Adipocyte (in vitro differentiated cells): ENCODE data around the gene C2CD2L.
"Not testable (repeated sequence)": the region's sequence is repeated elsewhere in the genome, so short reads cannot be mapped to it uniquely, and the experiment has no call there.

Source experiments
- DNase-seq: peaks from one replicate; pipeline ENCODE4 v3.0.0-alpha.2; 2015; ENCODE audit warnings: low read depth
- H3K27me3 ChIP-seq: replicated peaks from 2 replicates; pipeline ENCODE4 v1.7.0; 2013; ENCODE audit warnings: mild to moderate bottlenecking, low read length, moderate library complexity; ENCODE audit not compliant: control insufficient read depth, insufficient read depth
- H3K36me3 ChIP-seq: 2 replicates; pipeline ENCODE4 v1.7.0; 2013; ENCODE audit warnings: low read length, mild to moderate bottlenecking, moderate library complexity; ENCODE audit not compliant: control insufficient read depth, insufficient read depth, severe bottlenecking
- H3K4me1 ChIP-seq: 2 replicates; pipeline ENCODE4 v1.7.0; 2013; ENCODE audit warnings: mild to moderate bottlenecking, low read length, moderate library complexity; ENCODE audit not compliant: control insufficient read depth, insufficient read depth
- H3K4me3 ChIP-seq: 2 replicates; pipeline ENCODE4 v1.7.0; 2013; ENCODE audit warnings: mild to moderate bottlenecking, low read length, moderate library complexity
- H3K9ac ChIP-seq: 2 replicates; pipeline ENCODE4 v1.7.0; 2013; ENCODE audit warnings: mild to moderate bottlenecking, low read length, moderate library complexity
- H3K9me3 ChIP-seq: 2 replicates; pipeline ENCODE4 v1.7.0; 2013; ENCODE audit warnings: mild to moderate bottlenecking, low read length, moderate library complexity; ENCODE audit not compliant: control insufficient read depth

C2CD2L gene

DNA sequence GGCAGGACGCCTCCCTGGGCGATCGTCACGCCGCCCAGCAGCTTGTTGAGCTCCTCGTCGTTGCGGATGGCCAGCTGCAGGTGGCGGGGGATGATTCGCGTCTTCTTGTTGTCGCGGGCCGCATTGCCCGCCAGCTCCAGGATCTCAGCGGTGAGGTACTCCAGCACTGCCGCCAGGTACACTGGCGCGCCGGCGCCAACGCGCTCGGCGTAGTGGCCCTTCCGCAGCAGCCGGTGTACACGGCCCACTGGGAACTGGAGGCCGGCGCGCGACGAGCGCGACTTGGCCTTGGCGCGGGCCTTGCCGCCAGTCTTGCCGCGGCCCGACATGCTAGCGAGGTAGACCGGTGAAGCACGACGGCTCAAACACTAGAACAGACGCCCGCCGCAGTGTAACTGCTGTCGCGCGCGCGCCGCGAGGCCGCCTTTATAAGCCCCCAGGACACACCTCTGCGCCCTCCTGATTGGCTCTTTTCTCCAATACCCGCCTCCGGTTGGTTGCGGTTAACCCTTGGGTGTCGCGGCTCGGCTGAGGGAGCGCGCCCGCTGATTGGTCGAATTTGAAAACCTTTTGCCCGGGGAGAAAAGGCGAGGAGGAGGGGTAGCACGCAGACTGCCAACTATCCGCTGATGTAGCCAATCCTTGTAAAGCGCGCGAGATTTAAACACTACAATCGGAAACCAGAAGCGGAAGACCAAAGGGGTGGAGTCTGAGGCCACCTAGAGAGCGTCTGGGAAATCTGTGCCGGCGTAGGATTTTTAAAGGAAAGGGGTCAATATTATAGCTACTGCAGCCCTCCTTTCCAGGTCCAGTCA lies 11.9 kb upstream of the C2CD2L start:
- Histone ChIP-seq H3K36me3 (peaks cover 53% of the 10 kb centered on the region), H3K4me1 (peaks cover 14% of the 10 kb centered on the region)

DNA sequence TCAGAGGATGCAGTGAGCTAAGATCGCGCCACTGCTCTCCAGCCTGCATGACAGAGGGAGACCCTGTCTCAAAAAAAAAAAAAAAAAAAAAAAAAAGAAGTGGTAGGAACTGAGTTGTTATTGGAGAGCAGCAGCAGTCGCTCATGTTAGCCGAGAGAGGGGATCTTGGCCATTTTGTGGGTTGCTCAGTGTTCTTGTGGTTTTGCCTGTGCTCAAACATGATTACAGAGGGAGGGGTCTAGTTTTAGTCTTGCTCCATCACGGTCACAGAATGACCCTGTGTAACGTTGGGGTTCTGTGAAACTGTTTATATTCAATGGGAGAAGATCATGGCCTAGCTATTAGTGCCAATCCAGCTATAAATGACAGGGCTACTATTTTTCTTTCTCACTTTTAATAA lies 7.4 kb upstream of the C2CD2L start:
- H3K36me3 ChIP-seq, result peaks cover 26% of the 10 kb centered on the region
- no peaks in the 10 kb centered on the region for H3K27me3 ChIP-seq
- no peak for DNase-seq
- no peak overlapping the region for H3K4me3 ChIP-seq
- H3K9me3 ChIP-seq, result no peaks in the 10 kb centered on the region
- peaks cover 13% of the 10 kb centered on the region for H3K4me1 ChIP-seq
- H3K9ac ChIP-seq, result peak overlapping the region; percentile 91

More for the DNA sequence above, 11.9 kb upstream of the C2CD2L start:
- Histone ChIP-seq H3K27me3 (no peaks in the 10 kb centered on the region), H3K4me3 (peak overlapping the region; percentile 91), H3K9ac (peak overlapping the region; percentile 88), H3K9me3 (no peaks in the 10 kb centered on the region)
- DNase-seq, result peak; percentile 99

DNA sequence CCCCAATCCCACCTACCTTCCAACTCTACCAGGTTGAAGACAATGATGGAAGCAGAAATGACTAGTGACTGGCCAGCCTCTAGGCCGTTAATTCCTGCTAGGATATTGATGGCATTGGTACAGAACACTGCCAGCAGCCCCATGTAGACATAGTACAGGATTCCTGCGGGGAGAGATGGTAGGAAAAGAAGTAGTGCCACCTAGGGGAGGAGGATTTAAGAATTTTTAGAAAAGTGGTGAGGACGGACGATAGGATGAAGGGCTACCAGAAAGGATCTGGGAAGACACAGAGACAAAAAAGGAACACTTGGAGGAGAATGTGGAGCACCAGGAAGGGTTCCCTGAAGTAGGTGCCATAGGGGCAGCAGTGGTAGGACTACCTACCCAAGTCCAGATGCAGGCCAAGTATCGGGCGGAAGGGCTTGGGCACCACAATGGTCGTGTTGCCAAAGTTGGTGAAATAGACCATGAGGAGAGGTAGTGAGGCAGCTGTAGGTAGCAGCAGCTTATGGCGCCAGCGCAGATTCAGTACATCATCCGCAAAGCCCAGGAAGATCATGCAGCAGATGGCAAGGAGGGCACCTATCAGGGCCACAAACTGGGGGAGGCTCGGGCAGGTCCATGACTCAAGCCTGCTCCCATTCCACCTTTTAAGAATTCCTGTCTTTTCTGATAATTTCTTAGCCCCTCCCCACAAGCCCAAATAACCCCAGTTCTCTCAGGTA lies 6.7 kb upstream of the C2CD2L start:
- Histone ChIP-seq H3K4me3 (peak overlapping the region; percentile 85), H3K4me1 (peaks cover 13% of the 10 kb centered on the region), H3K36me3 (peaks cover 26% of the 10 kb centered on the region), H3K9me3 (no peaks in the 10 kb centered on the region), H3K27me3 (no peaks in the 10 kb centered on the region), H3K9ac (peak overlapping the region; percentile 91)
- DNase-seq, result peak; percentile 60

DNA sequence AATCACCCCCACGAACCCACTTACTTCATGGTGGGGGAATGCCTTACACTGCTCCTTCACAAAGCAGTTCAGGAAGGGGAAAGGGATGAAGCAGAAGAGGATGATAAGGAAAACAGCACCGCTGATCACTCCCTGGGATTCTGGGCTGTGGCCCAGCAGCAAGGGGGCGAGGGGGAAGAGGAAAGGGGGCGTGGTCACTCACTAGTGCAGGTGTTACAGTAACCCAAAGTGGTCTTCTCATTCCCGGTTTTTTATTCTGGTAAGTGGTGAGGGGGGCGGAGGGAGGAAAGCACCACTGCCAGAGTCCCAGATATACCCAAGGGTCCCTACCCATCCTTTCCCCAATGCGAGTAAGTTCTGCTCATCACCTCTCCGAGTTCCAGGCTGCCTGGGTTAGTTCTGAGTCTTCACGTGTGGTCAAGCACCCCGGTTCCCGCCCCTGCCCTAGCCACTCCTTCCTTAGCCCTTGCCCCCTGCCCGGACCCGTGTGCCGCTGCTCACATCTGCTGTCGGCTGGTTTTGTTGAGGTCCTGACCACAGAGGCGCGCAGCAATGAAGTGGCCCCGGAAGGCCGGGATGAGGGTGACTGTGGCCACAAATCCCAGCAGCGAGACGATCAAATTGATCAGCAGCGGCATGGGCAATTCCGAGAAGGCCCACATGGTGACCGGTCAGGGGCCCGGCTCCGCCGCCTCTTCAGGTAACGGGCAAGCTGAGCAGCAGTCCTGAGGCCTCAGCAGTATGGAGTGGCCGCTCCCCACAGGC lies 6.0 kb upstream of the C2CD2L start:
- Histone ChIP-seq H3K4me1 (peaks cover 13% of the 10 kb centered on the region), H3K36me3 (peaks cover 26% of the 10 kb centered on the region), H3K9ac (peak overlapping the region; percentile 91), H3K4me3 (peak overlapping the region; percentile 85), H3K27me3 (no peaks in the 10 kb centered on the region), H3K9me3 (no peaks in the 10 kb centered on the region)
- DNase-seq, result peak; percentile 13

DNA sequence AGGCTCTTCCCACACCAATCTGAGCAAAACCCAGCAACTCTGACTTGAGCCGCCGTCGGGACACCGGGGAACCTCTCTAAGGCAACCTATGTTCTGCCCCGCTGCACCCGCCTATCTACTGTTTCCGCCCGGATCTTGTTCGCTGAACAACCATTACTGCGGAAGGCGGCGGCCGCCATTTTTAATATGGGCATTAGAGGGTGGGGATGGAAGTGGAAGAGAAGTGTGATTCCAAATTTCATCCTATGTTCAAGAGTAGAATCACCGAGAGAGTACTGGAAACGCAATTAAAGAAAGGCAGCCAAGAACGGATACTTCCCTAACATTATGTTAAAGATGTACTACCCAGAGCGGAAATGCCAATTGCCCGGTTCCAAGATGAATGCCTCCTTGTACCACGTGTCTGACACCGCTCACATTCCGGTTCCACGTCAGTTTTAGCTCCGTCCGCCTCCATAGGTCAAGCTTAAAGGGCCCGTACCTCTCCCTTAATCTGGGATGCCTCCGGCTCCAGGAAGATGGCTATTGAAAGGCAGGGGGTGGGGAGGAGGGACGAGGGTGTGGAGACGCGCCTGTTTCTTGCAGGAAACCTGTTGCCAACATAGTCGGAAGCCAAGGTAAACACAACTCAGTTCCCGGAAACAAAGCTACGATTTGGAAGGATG lies 5.3 kb upstream of the C2CD2L start, which contains the start of gene DPAGT1:
Gene DPAGT1 (minus strand): TSS at position 95 of the 665 bp plus-strand sequence. CDS start 198 bp downstream, outside the sequence.
- H3K4me3 ChIP-seq, result peak within 1 kb of the TSS; percentile 85
- peaks cover 19% of the 10 kb centered on the region for H3K36me3 ChIP-seq
- no peaks in the 10 kb centered on the region for H3K9me3 ChIP-seq

DNA sequence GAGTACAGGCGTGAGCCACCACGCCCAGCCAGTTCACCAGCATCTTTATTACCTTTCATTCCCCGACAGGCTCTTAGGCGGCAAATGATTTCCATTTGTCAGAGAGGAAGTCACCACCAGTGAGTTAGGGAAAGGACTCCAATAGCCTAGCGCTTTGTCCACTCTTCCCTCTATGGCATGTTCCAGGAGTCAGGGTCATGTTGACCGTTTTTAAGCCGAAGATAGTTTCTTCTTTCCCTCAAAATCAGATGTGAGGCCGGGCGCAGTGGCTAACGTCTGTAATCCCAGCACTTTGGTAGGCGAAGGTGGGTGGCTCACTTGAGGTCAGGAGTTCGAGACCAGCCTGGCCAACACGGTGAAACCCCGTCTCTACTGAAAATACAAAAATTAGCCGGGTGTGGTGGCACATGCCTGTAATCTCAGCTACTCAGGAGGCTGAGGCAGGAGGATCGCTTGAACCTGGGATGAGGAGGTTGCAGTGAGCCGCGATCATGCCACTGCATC lies 3.9 kb upstream of the C2CD2L start:
- H3K4me3 ChIP-seq, result peak overlapping the region; percentile 85
- H3K9ac ChIP-seq, result peak overlapping the region; percentile 91
- not testable (repeated sequence) for H3K27me3 ChIP-seq, H3K9me3 ChIP-seq, H3K36me3 ChIP-seq, DNase-seq
- peaks cover 22% of the 10 kb centered on the region for H3K4me1 ChIP-seq

More for the DNA sequence above, 5.3 kb upstream of the C2CD2L start, which contains the start of gene DPAGT1:
- peaks cover 18% of the 10 kb centered on the region for H3K4me1 ChIP-seq
- H3K9ac ChIP-seq, result peak within 1 kb of the TSS; percentile 91
- peak; percentile 97 for DNase-seq
- H3K27me3 ChIP-seq, result no peaks in the 10 kb centered on the region

DNA sequence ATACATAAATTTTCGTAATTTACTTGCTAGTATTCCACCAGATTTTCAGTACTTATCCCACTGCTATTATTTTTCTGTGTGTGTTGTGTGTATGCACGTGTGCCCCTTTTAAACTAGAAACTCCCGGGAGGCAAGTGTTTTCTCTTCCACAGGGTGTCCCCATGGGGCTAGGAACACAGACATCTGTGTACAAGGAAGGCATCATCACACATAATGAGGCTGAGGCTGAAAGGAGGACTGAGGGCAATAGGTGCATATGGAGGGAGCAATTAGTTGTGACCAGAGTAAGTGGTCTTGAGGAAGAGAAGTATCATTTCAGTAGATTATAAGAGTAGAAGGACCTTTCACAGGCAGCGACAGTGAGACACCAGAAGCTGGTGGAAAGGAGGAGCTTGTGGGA lies 3.4 kb upstream of the C2CD2L start:
- H3K4me1 ChIP-seq, result peaks cover 28% of the 10 kb centered on the region
- no peak overlapping the region for H3K4me3 ChIP-seq
- DNase-seq, result no peak
- no peak overlapping the region for H3K9ac ChIP-seq
- H3K36me3 ChIP-seq, result peaks cover 1% of the 10 kb centered on the region
- H3K9me3 ChIP-seq, result no peaks in the 10 kb centered on the region
- no peaks in the 10 kb centered on the region for H3K27me3 ChIP-seq

DNA sequence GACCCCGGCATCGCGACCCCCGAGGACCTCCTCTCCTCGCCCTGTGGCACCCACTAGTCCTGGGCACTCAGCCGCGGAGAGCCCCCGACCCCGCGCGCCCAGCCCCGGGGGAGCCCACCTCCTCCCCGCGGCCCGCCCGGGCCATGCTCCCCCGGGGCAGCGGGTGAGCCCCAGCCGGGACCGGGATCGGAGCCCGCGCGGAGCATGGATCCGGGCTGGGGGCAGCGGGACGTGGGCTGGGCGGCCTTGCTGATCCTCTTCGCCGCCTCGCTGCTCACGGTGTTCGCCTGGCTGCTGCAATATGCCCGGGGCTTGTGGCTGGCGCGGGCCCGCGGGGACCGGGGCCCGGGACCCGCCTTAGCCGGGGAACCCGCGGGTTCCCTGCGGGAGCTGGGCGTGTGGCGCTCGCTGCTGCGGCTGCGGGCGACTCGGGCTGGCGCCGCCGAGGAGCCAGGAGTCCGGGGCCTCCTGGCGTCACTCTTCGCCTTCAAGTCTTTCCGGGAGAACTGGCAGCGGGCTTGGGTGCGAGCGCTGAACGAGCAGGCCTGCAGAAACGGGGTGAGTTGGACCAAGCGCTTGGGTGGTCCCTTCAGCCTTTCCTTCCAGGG lies 498 bp downstream of the C2CD2L start:
- Histone ChIP-seq H3K27me3 (no peaks in the 10 kb centered on the region), H3K4me1 (peaks cover 22% of the 10 kb centered on the region), H3K36me3 (peaks cover 19% of the 10 kb centered on the region), H3K4me3 (peak overlapping the region; percentile 91), H3K9me3 (no peaks in the 10 kb centered on the region), H3K9ac (peak overlapping the region; percentile 91)
- peak; percentile 52 for DNase-seq

DNA sequence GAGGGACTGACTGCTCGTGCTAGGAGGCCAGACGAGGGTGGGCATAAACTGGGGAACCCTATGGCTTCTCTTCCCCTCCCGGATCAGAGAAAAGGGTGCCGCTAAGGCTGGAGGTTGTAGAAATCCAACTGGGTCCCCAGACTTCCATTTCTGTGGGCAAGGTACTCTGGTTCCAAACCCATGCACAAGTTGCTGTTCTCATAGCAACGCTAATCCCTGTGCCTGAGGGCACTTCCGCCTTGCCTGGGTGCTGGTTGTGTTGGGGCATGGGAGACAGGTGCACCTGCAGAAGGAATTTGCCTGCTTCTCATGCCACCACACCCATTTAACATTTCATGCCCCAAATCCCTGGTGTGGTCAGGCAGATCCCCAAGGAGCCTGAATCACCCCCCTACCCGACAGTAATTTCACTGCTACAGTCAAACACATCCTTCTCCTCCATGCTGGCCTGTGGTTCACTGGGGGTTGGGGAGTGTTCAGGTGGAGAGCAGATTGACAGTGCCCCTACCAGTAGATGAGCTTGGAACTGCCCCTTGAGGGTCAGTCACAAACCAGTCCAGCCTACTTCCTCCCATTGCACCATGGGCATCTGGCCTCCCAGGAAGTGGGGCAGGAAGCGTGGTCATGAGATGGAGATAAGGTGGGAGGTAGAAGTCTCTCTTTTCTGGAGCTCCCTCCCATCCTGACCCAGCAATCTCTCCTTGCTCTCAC lies 1.2 kb downstream of the C2CD2L start:
- Histone ChIP-seq H3K9me3 (no peaks in the 10 kb centered on the region), H3K4me1 (peaks cover 18% of the 10 kb centered on the region), H3K36me3 (peaks cover 22% of the 10 kb centered on the region), H3K4me3 (peak overlapping the region; percentile 91), H3K27me3 (no peaks in the 10 kb centered on the region), H3K9ac (peak overlapping the region; percentile 91)
- DNase-seq, result peak; percentile 36

DNA sequence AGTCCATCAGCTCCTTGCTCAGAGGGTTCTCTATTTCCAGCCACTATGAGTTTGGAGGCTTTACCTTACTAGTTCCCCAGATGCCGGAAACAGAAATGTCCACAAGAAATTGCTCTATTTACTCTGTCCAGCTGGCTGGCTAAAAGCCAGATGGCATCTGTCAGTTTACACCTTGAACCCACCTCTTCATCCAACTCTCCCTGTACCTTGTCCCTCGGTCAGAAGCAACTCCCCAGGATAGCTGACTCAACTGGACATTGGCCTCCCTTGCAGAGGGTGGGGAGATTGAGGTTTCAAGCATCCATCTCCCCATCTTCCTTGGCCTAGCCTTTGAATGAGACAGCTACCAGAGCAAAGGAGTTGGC lies 1.7 kb downstream of the C2CD2L start:
- H3K9me3 ChIP-seq, result no peaks in the 10 kb centered on the region
- H3K4me1 ChIP-seq, result peaks cover 18% of the 10 kb centered on the region
- H3K4me3 ChIP-seq, result peak overlapping the region; percentile 91
- H3K9ac ChIP-seq, result no peak overlapping the region
- no peaks in the 10 kb centered on the region for H3K27me3 ChIP-seq
- H3K36me3 ChIP-seq, result peaks cover 26% of the 10 kb centered on the region
- no peak for DNase-seq
